Left ventricle myocardium superior (tissue), 1 donor: Measurements from ENCODE around the gene ZCCHC7. TPM values are rescaled to one million over a fixed set of nuclear protein-coding genes. Genes with fewer than 3 reads are reported as not detected.
"Not testable (repeated sequence)": the region's sequence is repeated elsewhere in the genome, so short reads cannot be mapped to it uniquely, and the experiment has no call there.

Source experiments
- ATAC-seq: fragments of 200-7000 bp; cut with Tn5 transposase; one replicate; pipeline ENCODE4 v1.9.1; 2020; ENCODE audit warnings: mild to moderate bottlenecking, moderate library complexity
- DNase-seq: peaks from one replicate; pipeline ENCODE4 v3.0.0-alpha.2; 2020
- intact Hi-C: fragments of 100-400 bp; cut with micrococcal nuclease; formaldehyde crosslinking; loops from one replicate; pipeline ENCODE4 v1.11.0; 2022
- total RNA-seq: library from RNA; stranded (reverse); fragmentation: NEBNext Ultra II Directional; extraction: Animal tissue kit (Norgen Biotek cat#: 25700); gene quantifications from one replicate; pipeline ENCODE4 v1.2.1, GENCODE V29; 2021
- donor health status: DM: no; HTN: yes; CAD: no; lungs with severe emphysema.

Gene ZCCHC7
- total RNA-seq, 1 donor from 2014 or later = 9.0 TPM

GRCh38 chr9:37198039-37198729 is 77.8 kb downstream of the ZCCHC7 start:
- intact Hi-C loops = no loop called here
- no peak for DNase-seq
- peak; percentile 13 for ATAC-seq

- ATAC-seq (no peak), DNase-seq (no peak)
- intact Hi-C loops = no loop called here
These were observed 78.5 kb downstream of the ZCCHC7 start for GRCh38 chr9:37198831-37199230.

GRCh38 chr9:37200433-37201005 is 80.1 kb downstream of the ZCCHC7 start:
- ATAC-seq (no peak), DNase-seq (no peak)
- intact Hi-C loops = no loop called here

GRCh38 chr9:37201581-37201980 is 81.2 kb downstream of the ZCCHC7 start:
- intact Hi-C loops = no loop called here
- no peak for ATAC-seq
- DNase-seq = no peak

GRCh38 chr9:37202091-37202490 is 81.7 kb downstream of the ZCCHC7 start:
- DNase-seq (no peak), ATAC-seq (no peak)
- intact Hi-C loops = no loop called here

GRCh38 chr9:37203456-37203855 is 83.1 kb downstream of the ZCCHC7 start:
- ATAC-seq, intact Hi-C loops, DNase-seq: not testable (repeated sequence)

- DNase-seq (no peak), ATAC-seq (no peak)
These were observed 85.8 kb downstream of the ZCCHC7 start for GRCh38 chr9:37206121-37206620.

GRCh38 chr9:37209431-37210386 is 89.3 kb downstream of the ZCCHC7 start:
- ATAC-seq = peak; percentile 60
- intact Hi-C loops = no loop called here
- DNase-seq = no peak

More at GRCh38 chr9:37206121-37206620, 85.8 kb downstream of the ZCCHC7 start:
- intact Hi-C loops = no loop called here

GRCh38 chr9:37210737-37211523 is 90.6 kb downstream of the ZCCHC7 start:
- intact Hi-C loops = no loop called here
- ATAC-seq (no peak), DNase-seq (no peak)

- DNase-seq (no peak), ATAC-seq (no peak)
- intact Hi-C loops = no loop called here
These were observed 92.1 kb downstream of the ZCCHC7 start for GRCh38 chr9:37212435-37212834.

- intact Hi-C loops = no loop called here
- no peak for DNase-seq
- ATAC-seq = no peak
These were observed 95.0 kb downstream of the ZCCHC7 start for GRCh38 chr9:37215381-37215780.

GRCh38 chr9:37215830-37216229 is 95.5 kb downstream of the ZCCHC7 start:
- DNase-seq (no peak), ATAC-seq (no peak)
- intact Hi-C loops = no loop called here

- intact Hi-C loops = no loop called here
- no peak for DNase-seq
- no peak for ATAC-seq
These were observed 96.8 kb downstream of the ZCCHC7 start for GRCh38 chr9:37217161-37217560.

- DNase-seq (peak; percentile 35), ATAC-seq (peak; percentile 36)
- intact Hi-C loops = no loop called here
These were observed 98.5 kb downstream of the ZCCHC7 start for GRCh38 chr9:37218800-37219425.

- intact Hi-C loops = no loop called here
- ATAC-seq (no peak), DNase-seq (no peak)
These were observed 100.6 kb downstream of the ZCCHC7 start for GRCh38 chr9:37220971-37221370.

GRCh38 chr9:37221489-37222106 is 101.2 kb downstream of the ZCCHC7 start:
- ATAC-seq = no peak
- intact Hi-C loops = no loop called here
- no peak for DNase-seq

GRCh38 chr9:37229455-37229854 is 109.1 kb downstream of the ZCCHC7 start:
- ATAC-seq (no peak), DNase-seq (no peak)
- intact Hi-C loops = no loop called here

- intact Hi-C loops = no loop called here
- ATAC-seq (no peak), DNase-seq (no peak)
These were observed 109.6 kb downstream of the ZCCHC7 start for GRCh38 chr9:37229882-37230482.
